Right renal cortex interstitium (tissue), 3 donors: ENCODE measurements around the gene PHLPP1. TPM values are rescaled to one million over a fixed set of nuclear protein-coding genes. Genes with fewer than 3 reads are reported as not detected.

Experiments
- DNase-seq, 3 donors: peaks; one replicate each; pipeline ENCODE4 v3.0.0-alpha.2; 2013; ENCODE audit warnings: low read depth in 3 of 3, low spot score in 2 of 3
- polyA plus RNA-seq, 3 donors: library from polyadenylated mRNA; unstranded; fragments of 120-200 nt; gene quantifications; one replicate each; pipeline ENCODE4 v1.2.1, GENCODE V29; 2013; ENCODE audit not compliant: insufficient read length in 3 of 3

PHLPP1 gene
- polyA plus RNA-seq, 3 donors, result 18.3 to 20.8 (median 18.7) TPM

- peak in 2 of 3 donors; percentile 36 for DNase-seq
Observed at GRCh38 chr18:62717169-62717924, 2.0 kb downstream of the PHLPP1 start.

GRCh38 chr18:62717925-62718800 lies 2.8 kb downstream of the PHLPP1 start:
- no peak for DNase-seq

GRCh38 chr18:62720048-62720447 lies 4.7 kb downstream of the PHLPP1 start:
- no peak for DNase-seq

GRCh38 chr18:62720766-62721613 lies 5.6 kb downstream of the PHLPP1 start:
- DNase-seq, result no peak

GRCh38 chr18:62721839-62722795 lies 6.8 kb downstream of the PHLPP1 start:
- DNase-seq, result no peak

GRCh38 chr18:62723666-62724281 lies 8.4 kb downstream of the PHLPP1 start:
- no peak for DNase-seq

GRCh38 chr18:62725896-62726295 lies 10.6 kb downstream of the PHLPP1 start:
- no peak for DNase-seq

- DNase-seq, result no peak
Observed at GRCh38 chr18:62728254-62728653, 12.9 kb downstream of the PHLPP1 start.

GRCh38 chr18:62729487-62730386 lies 14.4 kb downstream of the PHLPP1 start:
- DNase-seq, result no peak

GRCh38 chr18:62730941-62731340 lies 15.6 kb downstream of the PHLPP1 start:
- DNase-seq, result no peak

- no peak for DNase-seq
Observed at GRCh38 chr18:62732617-62733016, 17.3 kb downstream of the PHLPP1 start.

- no peak for DNase-seq
Observed at GRCh38 chr18:62734290-62734689, 18.9 kb downstream of the PHLPP1 start.

- no peak for DNase-seq
Observed at GRCh38 chr18:62735387-62735786, 20.0 kb downstream of the PHLPP1 start.

GRCh38 chr18:62736077-62736855 lies 20.9 kb downstream of the PHLPP1 start:
- DNase-seq, result no peak

GRCh38 chr18:62737241-62737873 lies 22.0 kb downstream of the PHLPP1 start:
- DNase-seq, result no peak

GRCh38 chr18:62738639-62739038 lies 23.3 kb downstream of the PHLPP1 start:
- DNase-seq, result no peak

- no peak for DNase-seq
Observed at GRCh38 chr18:62739911-62740310, 24.6 kb downstream of the PHLPP1 start.
